Measurements from ENCODE around the gene OR2B2. TPM values are rescaled to one million over a fixed set of nuclear protein-coding genes. Genes with fewer than 3 reads are reported as not detected.

OR2B2 gene
- total RNA-seq, 1 experiment from 2014 or later: not detected

GRCh38 chr6:27865850-27866356 is 46.3 kb downstream of the OR2B2 start:
- Mint-ChIP-seq H3K36me3 (peaks cover 11% of the 10 kb centered on the region; the same call in 1 of the 2 replicates), H3K27me3 (ENCODE audit: low read depth) (peaks cover 4% of the 10 kb centered on the region; the same call in 1 of the 2 replicates), H3K27ac (peak overlapping the region; percentile 100), H3K4me1 (peaks cover 31% of the 10 kb centered on the region), H3K4me3 (peak overlapping the region; percentile 97), H3K9me3 (peaks cover 13% of the 10 kb centered on the region)
- DNase-seq (ENCODE audit: low spot score): peak; percentile 38
- CTCF ChIA-PET: interaction anchor here (1.3 to 4.3 kb wide), 6 partner anchors 15 to 30 kb away, joined by 3 to 17 read pairs (median 5); a partner anchor contains a TSS
- POLR2A ChIA-PET: interaction anchor here (0.6 to 12.2 kb wide), 45 partner anchors 8 to 1845 kb away, joined by 3 to 817 read pairs (median 10); a partner anchor contains a TSS
- TF ChIP-seq NFATC4 (CRISPR knock-in tag; IDR thresholded peaks at IDR 0.05): peak; percentile 93; the same call in 1 of the 2 replicates
- no peak for TF ChIP-seq FOXK1 (CRISPR knock-in tag; IDR thresholded peaks at IDR 0.05)
- TF ChIP-seq PRRX2 (CRISPR knock-in tag; IDR thresholded peaks at IDR 0.05): peak; percentile 98
- TF ChIP-seq E2F1 (CRISPR knock-in tag; IDR thresholded peaks at IDR 0.05): no peak
- TF ChIP-seq ZNF671 (CRISPR knock-in tag; IDR thresholded peaks at IDR 0.05): peak; percentile 95
- peak; percentile 93 for TF ChIP-seq ZNF416 (CRISPR knock-in tag; IDR thresholded peaks at IDR 0.05)
- TF ChIP-seq, protein P1, sequence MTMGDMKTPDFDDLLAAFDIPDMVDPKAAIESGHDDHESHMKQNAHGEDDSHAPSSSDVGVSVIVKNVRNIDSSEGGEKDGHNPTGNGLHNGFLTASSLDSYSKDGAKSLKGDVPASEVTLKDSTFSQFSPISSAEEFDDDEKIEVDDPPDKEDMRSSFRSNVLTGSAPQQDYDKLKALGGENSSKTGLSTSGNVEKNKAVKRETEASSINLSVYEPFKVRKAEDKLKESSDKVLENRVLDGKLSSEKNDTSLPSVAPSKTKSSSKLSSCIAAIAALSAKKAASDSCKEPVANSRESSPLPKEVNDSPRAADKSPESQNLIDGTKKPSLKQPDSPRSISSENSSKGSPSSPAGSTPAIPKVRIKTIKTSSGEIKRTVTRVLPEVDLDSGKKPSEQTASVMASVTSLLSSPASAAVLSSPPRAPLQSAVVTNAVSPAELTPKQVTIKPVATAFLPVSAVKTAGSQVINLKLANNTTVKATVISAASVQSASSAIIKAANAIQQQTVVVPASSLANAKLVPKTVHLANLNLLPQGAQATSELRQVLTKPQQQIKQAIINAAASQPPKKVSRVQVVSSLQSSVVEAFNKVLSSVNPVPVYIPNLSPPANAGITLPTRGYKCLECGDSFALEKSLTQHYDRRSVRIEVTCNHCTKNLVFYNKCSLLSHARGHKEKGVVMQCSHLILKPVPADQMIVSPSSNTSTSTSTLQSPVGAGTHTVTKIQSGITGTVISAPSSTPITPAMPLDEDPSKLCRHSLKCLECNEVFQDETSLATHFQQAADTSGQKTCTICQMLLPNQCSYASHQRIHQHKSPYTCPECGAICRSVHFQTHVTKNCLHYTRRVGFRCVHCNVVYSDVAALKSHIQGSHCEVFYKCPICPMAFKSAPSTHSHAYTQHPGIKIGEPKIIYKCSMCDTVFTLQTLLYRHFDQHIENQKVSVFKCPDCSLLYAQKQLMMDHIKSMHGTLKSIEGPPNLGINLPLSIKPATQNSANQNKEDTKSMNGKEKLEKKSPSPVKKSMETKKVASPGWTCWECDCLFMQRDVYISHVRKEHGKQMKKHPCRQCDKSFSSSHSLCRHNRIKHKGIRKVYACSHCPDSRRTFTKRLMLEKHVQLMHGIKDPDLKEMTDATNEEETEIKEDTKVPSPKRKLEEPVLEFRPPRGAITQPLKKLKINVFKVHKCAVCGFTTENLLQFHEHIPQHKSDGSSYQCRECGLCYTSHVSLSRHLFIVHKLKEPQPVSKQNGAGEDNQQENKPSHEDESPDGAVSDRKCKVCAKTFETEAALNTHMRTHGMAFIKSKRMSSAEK (CRISPR knock-in tag; IDR thresholded peaks at IDR 0.05; ENCODE audit: borderline replicate concordance): peak; percentile 88
- TF ChIP-seq, protein P2, sequence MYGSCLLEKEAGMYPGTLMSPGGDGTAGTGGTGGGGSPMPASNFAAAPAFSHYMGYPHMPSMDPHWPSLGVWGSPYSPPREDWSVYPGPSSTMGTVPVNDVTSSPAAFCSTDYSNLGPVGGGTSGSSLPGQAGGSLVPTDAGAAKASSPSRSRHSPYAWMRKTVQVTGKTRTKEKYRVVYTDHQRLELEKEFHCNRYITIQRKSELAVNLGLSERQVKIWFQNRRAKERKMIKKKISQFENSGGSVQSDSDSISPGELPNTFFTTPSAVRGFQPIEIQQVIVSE (CRISPR knock-in tag; IDR thresholded peaks at IDR 0.05; ENCODE audit: borderline replicate concordance): peak; percentile 86
- 0 out of 2 replicates have a peak, but pooled peaks have one; percentile 49 for TF ChIP-seq NFE2L1 (CRISPR knock-in tag; IDR thresholded peaks at IDR 0.05)
- TF ChIP-seq AR (CRISPR knock-in tag; IDR thresholded peaks at IDR 0.05): peak; percentile 98
- TF ChIP-seq IRF1 (CRISPR knock-in tag; IDR thresholded peaks at IDR 0.05): peak; percentile 63; the same call in 1 of the 2 replicates
- TF ChIP-seq, protein P3, sequence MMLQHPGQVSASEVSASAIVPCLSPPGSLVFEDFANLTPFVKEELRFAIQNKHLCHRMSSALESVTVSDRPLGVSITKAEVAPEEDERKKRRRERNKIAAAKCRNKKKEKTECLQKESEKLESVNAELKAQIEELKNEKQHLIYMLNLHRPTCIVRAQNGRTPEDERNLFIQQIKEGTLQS (CRISPR knock-in tag; conservative IDR thresholded peaks at IDR 0.05): no peak
- TF ChIP-seq RORB (CRISPR knock-in tag; IDR thresholded peaks at IDR 0.05): no peak
- TF ChIP-seq ETV6 (CRISPR knock-in tag; IDR thresholded peaks at IDR 0.05): no peak
- no peak for TF ChIP-seq NFYB (CRISPR knock-in tag; conservative IDR thresholded peaks at IDR 0.05; ENCODE audit: low read depth)
- TF ChIP-seq, protein P4, sequence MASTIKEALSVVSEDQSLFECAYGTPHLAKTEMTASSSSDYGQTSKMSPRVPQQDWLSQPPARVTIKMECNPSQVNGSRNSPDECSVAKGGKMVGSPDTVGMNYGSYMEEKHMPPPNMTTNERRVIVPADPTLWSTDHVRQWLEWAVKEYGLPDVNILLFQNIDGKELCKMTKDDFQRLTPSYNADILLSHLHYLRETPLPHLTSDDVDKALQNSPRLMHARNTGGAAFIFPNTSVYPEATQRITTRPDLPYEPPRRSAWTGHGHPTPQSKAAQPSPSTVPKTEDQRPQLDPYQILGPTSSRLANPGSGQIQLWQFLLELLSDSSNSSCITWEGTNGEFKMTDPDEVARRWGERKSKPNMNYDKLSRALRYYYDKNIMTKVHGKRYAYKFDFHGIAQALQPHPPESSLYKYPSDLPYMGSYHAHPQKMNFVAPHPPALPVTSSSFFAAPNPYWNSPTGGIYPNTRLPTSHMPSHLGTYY (CRISPR knock-in tag; IDR thresholded peaks at IDR 0.05): peak; percentile 97
- TF ChIP-seq TEAD4 (CRISPR knock-in tag; IDR thresholded peaks at IDR 0.05): no peak
- peak; percentile 46 for ATAC-seq

Data from WTC11 (cell line).